H1 (cell line): ENCODE data around the gene SUMF1. TPM values are rescaled to one million over a fixed set of nuclear protein-coding genes. Genes with fewer than 3 reads are reported as not detected.

Source experiments
- CTCF ChIA-PET: fragments of 300-600 bp; sonication (Branson Sonifier 250); formaldehyde crosslinking; loops from one replicate; lab custom pipeline; 2021; ENCODE audit not compliant: partially characterized antibody; lab: Charles Lee
- POLR2A ChIA-PET: fragments of 300-600 bp; sonication (Branson Sonifier 250); formaldehyde crosslinking; loops from one replicate; lab custom pipeline; 2021; ENCODE audit warnings: inconsistent platforms; ENCODE audit not compliant: partially characterized antibody; lab: Charles Lee
- DNase-seq, 2 experiments: peaks; one replicate each; pipeline versions ENCODE4 v3.0.0 to v3.0.0-alpha.2; 2010 to 2022; ENCODE audit warnings: low spot score in 2 of 2, low read depth in 1 of 2, mixed read lengths in 1 of 2
- FAIRE-seq: peaks from 2 replicates; lab custom pipeline; 2011; peaks lifted over from hg19 to GRCh38; lab: Jason Lieb, UNC
- H2AFZ ChIP-seq: 2 replicates; pipeline ENCODE4 v1.8.1; 2012; ENCODE audit warnings: low read length, inconsistent platforms
- H2AK5ac ChIP-seq: 2 replicates; pipeline ENCODE4 v1.6.1; 2013; ENCODE audit warnings: low read depth, low read length
- H2BK120ac ChIP-seq: replicated peaks from 2 replicates; pipeline ENCODE3; 2013; ENCODE audit warnings: low read depth, low read length, inconsistent platforms
- H2BK12ac ChIP-seq: 2 replicates; pipeline ENCODE4 v1.6.1; 2013; ENCODE audit warnings: low read depth, low read length
- H2BK15ac ChIP-seq: 2 replicates; pipeline ENCODE4 v1.6.1; 2013; ENCODE audit warnings: low read length
- H2BK20ac ChIP-seq: 2 replicates; pipeline ENCODE4 v1.6.1; 2013; ENCODE audit warnings: low read length
- H2BK5ac ChIP-seq: 2 replicates; pipeline ENCODE4 v1.6.1; 2013; ENCODE audit warnings: low read depth, low read length
- H3K14ac ChIP-seq: 2 replicates; pipeline ENCODE4 v1.6.1; 2013; ENCODE audit warnings: inconsistent platforms; ENCODE audit not compliant: insufficient read length
- H3K18ac ChIP-seq: 2 replicates; pipeline ENCODE4 v1.6.1; 2013; ENCODE audit warnings: low read length; ENCODE audit errors: extremely low read depth
- H3K23ac ChIP-seq: 2 replicates; pipeline ENCODE4 v1.6.1; 2013; ENCODE audit warnings: inconsistent platforms; ENCODE audit not compliant: insufficient read length
- H3K23me2 ChIP-seq: 2 replicates; pipeline ENCODE4 v1.6.1; 2013; ENCODE audit warnings: low read depth, low read length
- H3K27ac ChIP-seq: 2 replicates; pipeline ENCODE4 v1.6.1; 2011; ENCODE audit warnings: low read depth, low read length, inconsistent platforms
- H3K27me3 ChIP-seq, 4 experiments: replicated peaks in 1 of 4; 1 replicate in 1 of 4; 2 replicates in 3 of 4; pipeline versions ENCODE4 v1.6.1 to v1.8.1; 2011 to 2013; ENCODE audit warnings: low read length in 3 of 4, mild to moderate bottlenecking in 3 of 4, inconsistent platforms in 2 of 4, mixed read lengths in 2 of 4, moderate library complexity in 1 of 4; ENCODE audit not compliant: control insufficient read depth in 3 of 4, insufficient read depth in 3 of 4; ENCODE audit errors: extremely low read depth in 1 of 4
- H3K36me3 ChIP-seq, 4 experiments: 2 replicates each; pipeline versions ENCODE4 v1.6.1 to v1.8.1; 2011 to 2013; ENCODE audit warnings: mild to moderate bottlenecking in 4 of 4, low read length in 3 of 4, moderate library complexity in 2 of 4, control low read depth in 1 of 4, inconsistent platforms in 1 of 4; ENCODE audit not compliant: insufficient read depth in 4 of 4, control insufficient read depth in 2 of 4
- H3K4ac ChIP-seq: replicated peaks from 2 replicates; pipeline ENCODE3; 2013; ENCODE audit warnings: low read length, low read depth, mixed read lengths, inconsistent platforms; ENCODE audit not compliant: insufficient read length
- H3K4me1 ChIP-seq, 4 experiments: replicated peaks in 1 of 4; 1 replicate in 1 of 4; 2 replicates in 3 of 4; pipeline versions ENCODE4 v1.6.1 to v1.8.1; 2011 to 2013; ENCODE audit warnings: low read length in 3 of 4, inconsistent platforms in 2 of 4, mixed read lengths in 1 of 4; ENCODE audit not compliant: insufficient read depth in 4 of 4, control insufficient read depth in 3 of 4
- H3K4me2 ChIP-seq, 2 experiments: 2 replicates each; pipeline versions ENCODE4 v1.6.1 to v1.8.1; 2011 to 2013; ENCODE audit warnings: low read depth in 2 of 2, low read length in 2 of 2, control low read depth in 1 of 2, inconsistent platforms in 1 of 2, mild to moderate bottlenecking in 1 of 2; ENCODE audit not compliant: insufficient read depth in 1 of 2
- H3K4me3 ChIP-seq, 4 experiments: fragments of 200-600, 300-600 bp in 1 of 4; sonication (generic), shearing (Covaris generic), sonication (Bioruptor Twin) in 1 of 4; 2 replicates each; pipeline versions ENCODE4 v1.5.1 to v1.8.1; 2011 to 2016; ENCODE audit warnings: low read length in 4 of 4, low read depth in 3 of 4, control low read depth in 2 of 4, inconsistent platforms in 2 of 4, mild to moderate bottlenecking in 2 of 4, mixed read lengths in 1 of 4, moderate library complexity in 1 of 4; ENCODE audit not compliant: insufficient read depth in 2 of 4; ENCODE audit errors: extremely low read depth in 1 of 4
- H3K56ac ChIP-seq: replicated peaks from 2 replicates; pipeline ENCODE3; 2013; ENCODE audit warnings: low read depth, mild to moderate bottlenecking, mixed read lengths, low read length, inconsistent platforms; ENCODE audit not compliant: insufficient read length
- H3K79me1 ChIP-seq: 2 replicates; pipeline ENCODE4 v1.6.1; 2013; ENCODE audit warnings: low read depth, low read length, control low read depth
- H3K79me2 ChIP-seq, 2 experiments: 2 replicates each; pipeline versions ENCODE4 v1.6.1 to v1.8.1; 2012 to 2013; ENCODE audit warnings: low read length in 2 of 2, mild to moderate bottlenecking in 2 of 2, inconsistent platforms in 1 of 2; ENCODE audit not compliant: insufficient read depth in 2 of 2, control insufficient read depth in 1 of 2
- H3K9ac ChIP-seq, 4 experiments: replicated peaks in 1 of 4; 1 replicate in 1 of 4; 2 replicates in 3 of 4; pipeline versions ENCODE4 v1.6.1 to v1.8.1; 2011 to 2013; ENCODE audit warnings: low read depth in 3 of 4, low read length in 3 of 4, control low read depth in 2 of 4, mild to moderate bottlenecking in 2 of 4, moderate library complexity in 2 of 4, inconsistent platforms in 1 of 4; ENCODE audit errors: extremely low read depth in 1 of 4
- H3K9me3 ChIP-seq, 2 experiments: 2 replicates each; pipeline versions ENCODE4 v1.6.1 to v1.8.1; 2012 to 2013; ENCODE audit warnings: mild to moderate bottlenecking in 2 of 2, moderate library complexity in 2 of 2, control low read depth in 1 of 2, inconsistent platforms in 1 of 2, low read depth in 1 of 2, low read length in 1 of 2, mixed read lengths in 1 of 2; ENCODE audit not compliant: insufficient read depth in 2 of 2
- H4K20me1 ChIP-seq, 2 experiments: replicated peaks in 1 of 2; 2 replicates each; pipeline versions ENCODE3 to v1.8.1; 2011 to 2013; ENCODE audit warnings: inconsistent platforms in 2 of 2, low read length in 2 of 2, mild to moderate bottlenecking in 1 of 2; ENCODE audit not compliant: insufficient read depth in 2 of 2, control insufficient read depth in 1 of 2
- H4K5ac ChIP-seq: 2 replicates; pipeline ENCODE4 v1.6.1; 2013; ENCODE audit warnings: low read length, low read depth, mixed read lengths, inconsistent platforms; ENCODE audit not compliant: insufficient read length
- H4K8ac ChIP-seq: 2 replicates; pipeline ENCODE4 v1.8.0; 2013; ENCODE audit warnings: mild to moderate bottlenecking, moderate library complexity, low read length, inconsistent platforms; ENCODE audit not compliant: insufficient read depth; ENCODE audit errors: extremely low read depth
- H4K91ac ChIP-seq: replicated peaks from 2 replicates; pipeline ENCODE3; 2013; ENCODE audit warnings: low read length, mixed read lengths, inconsistent platforms; ENCODE audit not compliant: insufficient read length
- CHD2 ChIP-seq: IDR thresholded peaks from 2 replicates; pipeline ENCODE4 v1.6.1; 2012; ENCODE audit warnings: low read length, improper control_type of control experiment
- CTBP2 ChIP-seq: IDR thresholded peaks from 2 replicates; pipeline ENCODE4 v1.7.0; 2011; ENCODE audit warnings: borderline replicate concordance, mild to moderate bottlenecking, moderate library complexity, mixed read lengths, low read length; ENCODE audit not compliant: insufficient read depth, insufficient read length
- HDAC2 ChIP-seq, 2 experiments: fragments of 300-600 bp in 1 of 2; sonication (generic) in 1 of 2; IDR thresholded peaks; 2 replicates each; pipeline ENCODE4 v1.6.1; 2011 to 2012; ENCODE audit warnings: low read depth in 2 of 2, low read length in 2 of 2, mild to moderate bottlenecking in 2 of 2, moderate library complexity in 2 of 2, borderline replicate concordance in 1 of 2, inconsistent platforms in 1 of 2
- JUN ChIP-seq: IDR thresholded peaks from 2 replicates; pipeline ENCODE4 v1.6.1; 2011; ENCODE audit warnings: low read depth, mild to moderate bottlenecking, improper control_type of control experiment, low read length
- KDM5A ChIP-seq: fragments of 200-600 bp; IDR thresholded peaks from 2 replicates; pipeline ENCODE4 v1.7.1; 2012; ENCODE audit warnings: mild to moderate bottlenecking, low read length, inconsistent platforms, mixed read lengths
- POLR2A ChIP-seq, 2 experiments: IDR thresholded peaks; 1 replicate in 1 of 2; 2 replicates in 1 of 2; pipeline ENCODE4 v1.6.1; 2011; ENCODE audit warnings: low read depth in 2 of 2, low read length in 2 of 2, mild to moderate bottlenecking in 2 of 2; ENCODE audit errors: control extremely low read depth in 1 of 2
- POU5F1 ChIP-seq: IDR thresholded peaks from 2 replicates; pipeline ENCODE4 v1.6.1; 2011; ENCODE audit warnings: low read depth, mild to moderate bottlenecking, low read length, moderate library complexity
- SIRT6 ChIP-seq: IDR thresholded peaks from one replicate; pipeline ENCODE4 v1.7.1; 2012; ENCODE audit warnings: low read length, inconsistent platforms
- SP4 ChIP-seq: IDR thresholded peaks from 2 replicates; pipeline ENCODE4 v1.6.1; 2012; ENCODE audit warnings: low read length, inconsistent platforms
- SUZ12 ChIP-seq: fragments of 200-600 bp; sonication (generic); IDR thresholded peaks from 2 replicates; pipeline ENCODE4 v1.6.1; 2012; ENCODE audit warnings: mild to moderate bottlenecking, inconsistent platforms, low read length, moderate library complexity, mixed read lengths
- TEAD4 ChIP-seq: IDR thresholded peaks from 2 replicates; pipeline ENCODE4 v1.6.1; 2012; ENCODE audit warnings: low read depth, low read length, inconsistent platforms, mixed read lengths
- WGBS, 2 experiments: shearing (Covaris generic) in 1 of 2; methylation state at CpG; one replicate each; pipeline versions ENCODE4 v1.1.6 to v1.1.7; 2013 to 2015; ENCODE audit warnings: low lambda C conversion rate in 2 of 2, mixed read lengths in 2 of 2, inconsistent platforms in 1 of 2, low coverage in 1 of 2, missing lambda C conversion rate in 1 of 2; ENCODE audit not compliant: insufficient replicate concordance in 2 of 2, insufficient coverage in 1 of 2, insufficient read length in 1 of 2; ENCODE audit errors: extremely low coverage in 1 of 2, missing lambda C conversion rate in 1 of 2; 5-methylcytosine and 5-hydroxymethylcytosine counted together
- polyA plus RNA-seq, 7 experiments: library from polyadenylated mRNA; depleted of rRNA in 3 of 7; stranded (reverse) in 5 of 7; unstranded in 2 of 7; fragments of >200 nt in 5 of 7; fragments of 200-250 nt in 2 of 7; gene quantifications; 1 replicate in 5 of 7; 2 replicates in 1 of 7; 4 replicates in 1 of 7; pipeline versions ENCODE4 v1.2.1 to v1.2.3, GENCODE V29; 2011 to 2013; ENCODE audit warnings: missing spikeins in 2 of 7, mixed read lengths in 2 of 7
- total RNA-seq: library from RNA; stranded (reverse); fragmentation: NEBNext Ultra II Directional; extraction: Animal tissue kit (Norgen Biotek cat#: 25700); gene quantifications from 2 replicates; pipeline ENCODE4 v1.2.1, GENCODE V29; 2021

SUMF1 gene
- total and polyA plus RNA-seq, 2 of the 8 experiments (the other 6 are each of a cell fraction or from before 2014, with no cell fraction given), result 12.5 to 15.0 TPM

DNA sequence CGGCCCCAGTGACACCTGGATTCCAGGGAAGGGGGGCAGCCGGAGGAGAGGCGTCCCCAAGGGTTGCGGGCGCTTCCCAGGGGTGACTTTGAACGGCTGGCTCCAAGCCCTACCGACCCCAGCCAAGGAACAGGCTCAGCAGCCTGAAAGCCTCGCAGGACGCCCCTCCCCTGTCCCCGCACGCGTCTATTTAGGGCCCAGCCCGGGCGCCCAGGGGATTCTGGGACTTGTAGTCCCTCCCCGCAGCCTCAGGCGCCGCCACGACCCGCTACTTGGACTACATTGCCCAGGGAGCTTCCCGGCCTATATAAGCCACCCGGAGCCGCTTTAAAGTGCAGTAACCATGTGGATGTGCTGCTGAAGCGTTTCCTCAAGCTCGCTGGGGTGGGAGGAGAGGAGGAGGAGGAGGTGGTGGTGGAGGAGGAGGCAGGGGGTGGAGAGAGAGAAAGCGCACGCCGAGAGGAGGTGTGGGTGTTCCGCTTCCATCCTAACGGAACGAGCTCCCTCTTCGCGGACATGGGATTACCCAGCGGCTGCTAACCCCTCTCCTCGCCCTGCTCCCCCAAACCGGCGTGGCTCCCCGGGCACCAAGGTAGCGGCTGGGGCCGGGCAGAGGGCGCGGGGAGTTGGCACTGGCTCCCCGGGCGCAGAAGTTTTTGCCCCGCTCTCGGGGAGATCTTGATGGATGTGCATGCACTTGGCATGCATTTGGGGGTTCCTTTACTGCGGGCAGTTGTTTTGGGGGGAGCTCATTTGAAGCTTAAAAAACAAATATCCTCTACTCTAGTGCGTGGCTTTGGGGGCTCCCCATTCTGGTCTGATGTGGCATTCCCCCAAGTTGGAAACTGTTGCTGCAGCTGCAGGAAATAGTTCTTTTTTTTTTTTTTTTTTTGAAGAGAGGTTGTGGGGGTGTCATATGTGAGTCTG is 26.2 kb upstream of the SUMF1 start, which contains the start of gene ITPR1:
ITPR1 (plus strand) TSS at position 335 of the 927 bp plus-strand sequence. CDS start 23,144 bp downstream, outside the sequence.
- Histone ChIP-seq H3K23ac (no peak within 1 kb of the TSS), H3K4me2 (peak within 1 kb of the TSS; percentile 81 to 93), H3K9me3 (no peaks in the 10 kb centered on the region), H2AK5ac (no peak within 1 kb of the TSS), H3K23me2 (peaks cover 8% of the 10 kb centered on the region; the same call in 1 of the 2 replicates), H4K8ac (peak within 1 kb of the TSS; percentile 45), H2BK120ac (peak within 1 kb of the TSS; percentile 1), H2AFZ (peak within 1 kb of the TSS; percentile 82), H3K56ac (peak within 1 kb of the TSS; percentile 32), H3K9ac (peak within 1 kb of the TSS; percentile 31 to 68 (median 50)), H3K4me1 (peaks cover 0 to 3% (median 0%) of the 10 kb centered on the region in 4 experiments; a peak in 3 of 7 replicates), H3K27me3 (peaks cover 0 to 11% (median 5%) of the 10 kb centered on the region in 4 experiments; a peak in 5 of 7 replicates), H2BK5ac (peak within 1 kb of the TSS; percentile 86; the same call in 1 of the 2 replicates), H3K36me3 (no peaks in the 10 kb centered on the region), H4K91ac (no peak within 1 kb of the TSS), H2BK12ac (no peak within 1 kb of the TSS), H4K5ac (peak within 1 kb of the TSS; percentile 76), H3K14ac (no peak within 1 kb of the TSS), H2BK15ac (peak within 1 kb of the TSS; percentile 50; the same call in 1 of the 2 replicates), H3K18ac (peak within 1 kb of the TSS; percentile 88), H4K20me1 (peaks cover 0 to 1% of the 10 kb centered on the region in 2 experiments), H3K79me1 (no peaks in the 10 kb centered on the region), H2BK20ac (no peak within 1 kb of the TSS), H3K79me2 (no peaks in the 10 kb centered on the region), H3K4ac (no peak within 1 kb of the TSS), H3K4me3 (peak within 1 kb of the TSS; percentile 62 to 88 (median 72)), H3K27ac (peak within 1 kb of the TSS; percentile 56; the same call in 1 of the 2 replicates)
- WGBS, 2 experiments, result 4% methylated on average over 29 of the region's 47 CpGs; no CpG with 5 or more reads in 1 of the 2 experiments
- no peak for FAIRE-seq
- peak; percentile 98 to 99 for DNase-seq
- POLR2A ChIA-PET, result interaction anchor here (0.6 to 4.6 kb wide), 57 partner anchors 7 to 694 kb away, joined by 3 to 91 read pairs (median 5); partner anchors contain the start of genes LRRN1 and SUMF1
- CTCF ChIA-PET, result interaction anchor here (0.6 to 7.1 kb wide), 12 partner anchors 9 to 1113 kb away, joined by 3 to 34 read pairs (median 4); no protein-coding TSS in a partner anchor
- TF ChIP-seq CHD2 (peak; percentile 52; the same call in 1 of the 2 replicates), SP4 (0 out of 2 replicates have a peak, but pooled peaks have one; percentile 58), POU5F1 (no peak), KDM5A (no peak), CTBP2 (no peak), JUN (no peak), SUZ12 (no peak), POLR2A (IDR thresholded peaks at IDR 0.05; ENCODE audit: control extremely low read depth in 1 of 2, low read depth in 2 of 2, low read length in 2 of 2) (peak; percentile 100), HDAC2 (IDR thresholded peaks at IDR 0.05; ENCODE audit: borderline replicate concordance in 1 of 2, low read depth in 2 of 2, low read length in 2 of 2) (no peak), SIRT6 (no peak), TEAD4 (no peak)
